CD4-positive, alpha-beta T cell (primary cell): ENCODE results near the gene CCDC157. TPM values are rescaled to one million over a fixed set of nuclear protein-coding genes. Genes with fewer than 3 reads are reported as not detected.

ENCODE experiments used
- ATAC-seq: fragments of 200-7000 bp; cut with Tn5 transposase; one replicate; pipeline ENCODE4 v1.10.0; 2022; ENCODE audit warnings: mild to moderate bottlenecking; ENCODE audit not compliant: poor library complexity
- CTCF ChIA-PET: fragments of 350-600 bp; sonication (Branson Sonifier 250); formaldehyde crosslinking; loops from one replicate; lab custom pipeline; 2021; ENCODE audit warnings: antibody characterized with exemption, inconsistent platforms; lab: Charles Lee
- POLR2A ChIA-PET: fragments of 350-600 bp; sonication (Branson Sonifier 250); formaldehyde crosslinking; loops from one replicate; lab custom pipeline; 2021; ENCODE audit warnings: antibody characterized with exemption, inconsistent platforms; lab: Charles Lee
- DNase-seq, 14 experiments: peaks; one replicate each; pipeline ENCODE4 v3.0.0-alpha.2; 2013 to 2020; ENCODE audit warnings: mixed read lengths in 2 of 14
- H3K27ac ChIP-seq, 2 donors: one replicate each; pipeline versions ENCODE4 v1.5.1 to v1.7.0; 2013; ENCODE audit warnings: low read length in 2 of 2, low read depth in 1 of 2, mild to moderate bottlenecking in 1 of 2
- H3K27me3 ChIP-seq, 2 experiments: 1 replicate in 1 of 2; 2 replicates in 1 of 2; pipeline versions ENCODE4 v1.6.1 to v1.7.0; 2013; ENCODE audit warnings: low read length in 2 of 2, control low read depth in 1 of 2, mild to moderate bottlenecking in 1 of 2, moderate library complexity in 1 of 2; ENCODE audit not compliant: insufficient read depth in 2 of 2, control insufficient read depth in 1 of 2
- H3K36me3 ChIP-seq: one replicate; pipeline ENCODE4 v1.6.1; 2013; ENCODE audit warnings: low read length, control low read depth; ENCODE audit not compliant: insufficient read depth
- H3K4me1 ChIP-seq: one replicate; pipeline ENCODE4 v1.6.1; 2013; ENCODE audit warnings: low read length, control low read depth; ENCODE audit not compliant: insufficient read depth
- H3K4me3 ChIP-seq: one replicate; pipeline ENCODE4 v1.5.1; 2013; ENCODE audit warnings: mild to moderate bottlenecking, low read length, moderate library complexity
- H3K9me3 ChIP-seq, 2 experiments: 1 replicate in 1 of 2; 2 replicates in 1 of 2; pipeline versions ENCODE4 v1.6.1 to v1.7.0; 2013; ENCODE audit warnings: low read length in 2 of 2, mild to moderate bottlenecking in 2 of 2, control low read depth in 1 of 2, moderate library complexity in 1 of 2; ENCODE audit not compliant: control insufficient read depth in 1 of 2, insufficient read depth in 1 of 2
- H3K27ac Mint-ChIP-seq: one replicate; pipeline ENCODE4 v1.8.0; 2020; ENCODE audit warnings: mixed read lengths
- H3K27me3 Mint-ChIP-seq: one replicate; pipeline ENCODE4 v1.8.0; 2021; ENCODE audit warnings: mixed read lengths
- H3K36me3 Mint-ChIP-seq: one replicate; pipeline ENCODE4 v1.8.0; 2021; ENCODE audit warnings: low read depth, mixed read lengths
- H3K4me1 Mint-ChIP-seq: one replicate; pipeline ENCODE4 v1.8.0; 2021; ENCODE audit warnings: low read depth, mixed read lengths
- H3K4me3 Mint-ChIP-seq: one replicate; pipeline ENCODE4 v1.8.0; 2020; ENCODE audit warnings: mild to moderate bottlenecking, mixed read lengths
- H3K9me3 Mint-ChIP-seq: one replicate; pipeline ENCODE4 v1.8.0; 2020; ENCODE audit warnings: mixed read lengths
- intact Hi-C, 2 experiments: fragments of 100-400 bp; cut with DNase I in 1 of 2; cut with micrococcal nuclease in 1 of 2; formaldehyde crosslinking; loops; one replicate each; pipeline versions ENCODE4 v1.15.1 to v1.9.0; 2023 to 2025; cut with DNase I, micrococcal nuclease
- total RNA-seq, 174 experiments: library from RNA in 2 of 174; stranded (reverse) in 2 of 174; gene quantifications; one replicate each; pipeline ENCODE4 v1.2.3 and lab custom pipeline; 2021 to 2026
- TF ChIP-seq, protein P1 (sequence below): fragments of 200-600 bp; IDR thresholded peaks from one replicate; pipeline ENCODE4 v1.8.0; 2022; ENCODE audit warnings: antibody characterized with exemption, mild to moderate bottlenecking

The CCDC157 gene
- total RNA-seq, 2 experiments from 2014 or later = 8.3 to 10.1 TPM

DNA sequence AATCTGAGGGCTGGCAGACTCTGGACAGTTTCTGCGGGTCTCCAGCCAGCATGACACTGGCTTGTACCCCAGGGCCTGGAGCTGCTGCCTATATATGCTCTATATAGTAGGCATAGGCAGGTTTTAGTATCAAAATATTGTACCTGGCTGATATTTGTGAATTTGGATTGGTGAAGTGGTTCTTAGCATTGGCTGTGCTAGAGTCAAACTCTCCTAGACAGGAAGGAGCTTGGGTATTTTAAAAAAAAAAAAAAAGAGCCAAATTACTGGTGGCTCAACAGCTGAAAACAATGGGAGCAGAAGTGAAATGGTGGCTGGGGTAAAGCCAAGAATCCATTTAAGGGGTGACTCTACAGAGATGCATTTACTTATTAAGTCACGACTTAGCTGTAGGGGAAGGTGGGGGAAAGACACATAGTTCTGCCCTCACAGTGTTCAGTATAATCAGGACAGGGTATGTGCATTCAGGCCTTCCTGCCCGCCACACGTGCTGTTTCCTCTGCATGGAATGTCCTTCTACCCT, 57.8 kb downstream of the CCDC157 start:
- H3K27ac Mint-ChIP-seq = peak overlapping the region; percentile 81
- intact Hi-C loops = no loop called here
- H3K9me3 Mint-ChIP-seq = no peaks in the 10 kb centered on the region
- peaks cover 41% of the 10 kb centered on the region for H3K36me3 ChIP-seq
- ATAC-seq = peak; percentile 34
- peak overlapping the region; percentile 13 for H3K4me3 Mint-ChIP-seq
- CTCF ChIA-PET = interaction anchor here (1.0 to 1.1 kb wide), 2 partner anchors 11 to 24 kb away, joined by 3 read pairs; partner anchors contain the start of gene MTFP1
- peaks cover 90% of the 10 kb centered on the region for H3K36me3 Mint-ChIP-seq
- no peaks in the 10 kb centered on the region for H3K27me3 Mint-ChIP-seq
- no peak for DNase-seq
- TF ChIP-seq, protein P1, sequence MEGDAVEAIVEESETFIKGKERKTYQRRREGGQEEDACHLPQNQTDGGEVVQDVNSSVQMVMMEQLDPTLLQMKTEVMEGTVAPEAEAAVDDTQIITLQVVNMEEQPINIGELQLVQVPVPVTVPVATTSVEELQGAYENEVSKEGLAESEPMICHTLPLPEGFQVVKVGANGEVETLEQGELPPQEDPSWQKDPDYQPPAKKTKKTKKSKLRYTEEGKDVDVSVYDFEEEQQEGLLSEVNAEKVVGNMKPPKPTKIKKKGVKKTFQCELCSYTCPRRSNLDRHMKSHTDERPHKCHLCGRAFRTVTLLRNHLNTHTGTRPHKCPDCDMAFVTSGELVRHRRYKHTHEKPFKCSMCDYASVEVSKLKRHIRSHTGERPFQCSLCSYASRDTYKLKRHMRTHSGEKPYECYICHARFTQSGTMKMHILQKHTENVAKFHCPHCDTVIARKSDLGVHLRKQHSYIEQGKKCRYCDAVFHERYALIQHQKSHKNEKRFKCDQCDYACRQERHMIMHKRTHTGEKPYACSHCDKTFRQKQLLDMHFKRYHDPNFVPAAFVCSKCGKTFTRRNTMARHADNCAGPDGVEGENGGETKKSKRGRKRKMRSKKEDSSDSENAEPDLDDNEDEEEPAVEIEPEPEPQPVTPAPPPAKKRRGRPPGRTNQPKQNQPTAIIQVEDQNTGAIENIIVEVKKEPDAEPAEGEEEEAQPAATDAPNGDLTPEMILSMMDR = no peak
- H3K9me3 ChIP-seq = no peaks in the 10 kb centered on the region
- peaks cover 21% of the 10 kb centered on the region for H3K4me1 ChIP-seq
- POLR2A ChIA-PET = interaction anchor here (1.0 to 5.9 kb wide), 9 partner anchors 9 to 810 kb away, joined by 3 to 104 read pairs (median 3); partner anchors contain the start of genes CCDC157, MTFP1, SEC14L2 and SF3A1
- no peaks in the 10 kb centered on the region for H3K27me3 ChIP-seq
- H3K4me3 ChIP-seq = no peak overlapping the region
- peaks cover 59% of the 10 kb centered on the region for H3K4me1 Mint-ChIP-seq
- H3K27ac ChIP-seq = no peak overlapping the region

GRCh38 chr22:30416403-30416802, 59.6 kb downstream of the CCDC157 start:
- intact Hi-C loops = no loop called here

DNA sequence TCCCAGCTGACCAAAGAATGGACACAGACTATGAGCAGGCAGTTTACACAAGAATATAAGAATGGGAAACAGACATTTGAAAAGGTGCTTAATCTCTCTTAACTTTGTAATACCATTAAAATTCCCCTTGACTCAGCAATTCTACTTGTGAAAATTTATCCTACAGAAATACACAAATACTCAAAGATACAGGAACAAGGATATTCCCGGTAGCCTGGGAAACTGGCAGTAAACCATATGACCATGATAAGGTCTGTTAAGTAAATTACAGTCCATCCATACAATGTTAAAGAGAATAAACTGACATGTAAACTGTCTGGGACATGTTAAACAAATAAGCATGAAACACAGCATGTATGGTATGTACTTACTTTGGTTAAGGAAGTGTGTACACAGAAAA, 60.0 kb downstream of the CCDC157 start:
- Histone ChIP-seq H3K9me3 (no peaks in the 10 kb centered on the region), H3K27ac (no peak overlapping the region), H3K27me3 (no peaks in the 10 kb centered on the region), H3K4me3 (no peak overlapping the region), H3K36me3 (peaks cover 34% of the 10 kb centered on the region), H3K4me1 (peaks cover 21% of the 10 kb centered on the region)
- ChIA-PET POLR2A (no interaction called here), CTCF (no interaction called here)
- peaks cover 88% of the 10 kb centered on the region for H3K36me3 Mint-ChIP-seq
- ATAC-seq (no peak), DNase-seq (no peak)
- H3K4me1 Mint-ChIP-seq = peaks cover 52% of the 10 kb centered on the region
- H3K27ac Mint-ChIP-seq = peak overlapping the region; percentile 27
- intact Hi-C loops = no loop called here
- TF ChIP-seq, protein P1 = no peak
- no peaks in the 10 kb centered on the region for H3K9me3 Mint-ChIP-seq
- no peaks in the 10 kb centered on the region for H3K27me3 Mint-ChIP-seq
- H3K4me3 Mint-ChIP-seq = no peak overlapping the region

More at GRCh38 chr22:30416403-30416802, 59.6 kb downstream of the CCDC157 start:
- no peak overlapping the region for H3K4me3 Mint-ChIP-seq
- no peaks in the 10 kb centered on the region for H3K27me3 Mint-ChIP-seq
- H3K4me1 Mint-ChIP-seq = peaks cover 52% of the 10 kb centered on the region
- Histone ChIP-seq H3K4me1 (peaks cover 21% of the 10 kb centered on the region), H3K4me3 (no peak overlapping the region), H3K27me3 (no peaks in the 10 kb centered on the region), H3K36me3 (peaks cover 34% of the 10 kb centered on the region), H3K9me3 (no peaks in the 10 kb centered on the region), H3K27ac (no peak overlapping the region)
- H3K36me3 Mint-ChIP-seq = peaks cover 87% of the 10 kb centered on the region
- TF ChIP-seq, protein P1 = no peak
- POLR2A ChIA-PET = no interaction called here
- CTCF ChIA-PET = no interaction called here
- DNase-seq (no peak), ATAC-seq (no peak)
- peak overlapping the region; percentile 20 for H3K27ac Mint-ChIP-seq
- H3K9me3 Mint-ChIP-seq = no peaks in the 10 kb centered on the region
